ENCODE results near the gene EYS.

The EYS gene

DNA sequence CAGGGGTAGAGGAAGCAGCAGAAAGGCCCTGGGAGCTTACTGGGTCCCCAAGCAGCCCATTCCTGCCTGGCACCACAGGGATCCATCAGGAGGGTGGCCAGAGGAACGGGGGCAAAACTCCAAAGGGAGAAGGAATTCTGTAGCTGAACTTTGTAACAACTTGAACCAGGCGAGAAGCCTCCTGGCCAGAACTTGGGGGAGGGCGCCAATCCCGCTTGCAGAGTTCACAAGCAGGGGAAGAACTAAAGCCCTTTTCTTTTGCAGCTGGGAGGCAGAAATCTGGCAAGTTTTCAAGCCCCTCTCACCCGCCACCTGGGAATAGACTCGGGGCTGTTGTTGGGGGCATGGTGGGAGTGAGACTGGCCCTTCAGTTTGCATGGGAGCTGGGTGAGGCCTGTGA, 1882.3 kb downstream of the EYS start:
- TF ChIP-seq, protein P1, sequence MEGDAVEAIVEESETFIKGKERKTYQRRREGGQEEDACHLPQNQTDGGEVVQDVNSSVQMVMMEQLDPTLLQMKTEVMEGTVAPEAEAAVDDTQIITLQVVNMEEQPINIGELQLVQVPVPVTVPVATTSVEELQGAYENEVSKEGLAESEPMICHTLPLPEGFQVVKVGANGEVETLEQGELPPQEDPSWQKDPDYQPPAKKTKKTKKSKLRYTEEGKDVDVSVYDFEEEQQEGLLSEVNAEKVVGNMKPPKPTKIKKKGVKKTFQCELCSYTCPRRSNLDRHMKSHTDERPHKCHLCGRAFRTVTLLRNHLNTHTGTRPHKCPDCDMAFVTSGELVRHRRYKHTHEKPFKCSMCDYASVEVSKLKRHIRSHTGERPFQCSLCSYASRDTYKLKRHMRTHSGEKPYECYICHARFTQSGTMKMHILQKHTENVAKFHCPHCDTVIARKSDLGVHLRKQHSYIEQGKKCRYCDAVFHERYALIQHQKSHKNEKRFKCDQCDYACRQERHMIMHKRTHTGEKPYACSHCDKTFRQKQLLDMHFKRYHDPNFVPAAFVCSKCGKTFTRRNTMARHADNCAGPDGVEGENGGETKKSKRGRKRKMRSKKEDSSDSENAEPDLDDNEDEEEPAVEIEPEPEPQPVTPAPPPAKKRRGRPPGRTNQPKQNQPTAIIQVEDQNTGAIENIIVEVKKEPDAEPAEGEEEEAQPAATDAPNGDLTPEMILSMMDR (conservative IDR thresholded peaks at IDR 0.05; ENCODE audit: control insufficient read depth, insufficient read depth, low read depth, low read length), result no peak
- no peak overlapping the region for H3K4me3 ChIP-seq (ENCODE audit: control insufficient read depth, low read depth, low read length)
- no peak for DNase-seq (ENCODE audit: low read depth)

DNA sequence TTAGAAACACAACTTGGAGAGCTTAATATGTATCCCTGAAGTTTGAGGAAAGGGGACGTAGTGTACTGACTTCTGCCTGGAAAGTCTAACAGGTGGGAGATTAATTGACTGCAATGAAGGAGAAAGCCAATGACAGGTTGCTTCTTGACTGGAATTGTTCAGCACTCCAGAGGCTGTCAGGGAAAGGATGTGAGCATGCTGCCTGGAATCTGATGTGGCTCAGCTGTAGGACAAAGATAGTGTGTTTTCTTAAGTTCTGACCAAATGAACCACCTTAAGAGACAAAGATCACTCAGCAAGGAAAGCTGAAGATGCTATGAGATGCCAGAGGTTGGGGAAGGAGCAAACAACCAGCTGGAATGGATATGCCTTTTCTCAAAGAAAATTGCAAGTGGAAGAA, 1885.6 kb downstream of the EYS start:
- no peak for DNase-seq (ENCODE audit: low read depth)
- TF ChIP-seq, protein P1 (conservative IDR thresholded peaks at IDR 0.05; ENCODE audit: control insufficient read depth, insufficient read depth, low read depth, low read length), result no peak
- H3K4me3 ChIP-seq (ENCODE audit: control insufficient read depth, low read depth, low read length), result no peak overlapping the region

DNA sequence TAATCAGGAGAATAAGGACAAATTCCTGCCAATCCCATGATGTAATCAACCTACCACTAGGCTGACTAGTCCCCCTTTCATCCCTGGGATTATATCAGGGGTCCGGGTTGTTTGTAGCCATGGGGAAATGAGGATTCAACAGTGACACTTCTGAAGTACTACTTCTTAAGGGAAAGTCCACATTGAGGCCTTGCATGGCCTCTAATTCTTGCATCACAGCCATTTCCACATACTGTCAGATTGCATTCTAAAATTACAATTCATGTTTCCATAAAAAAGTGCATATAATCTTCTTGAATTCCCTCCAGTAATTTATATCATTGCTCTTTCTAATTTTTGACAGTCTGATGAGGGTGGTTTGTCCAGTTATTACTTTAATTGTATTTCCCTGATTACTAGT, 1887.2 kb downstream of the EYS start:
- TF ChIP-seq, protein P1 (conservative IDR thresholded peaks at IDR 0.05; ENCODE audit: control insufficient read depth, insufficient read depth, low read depth, low read length), result no peak
- no peak for DNase-seq (ENCODE audit: low read depth)
- H3K4me3 ChIP-seq (ENCODE audit: control insufficient read depth, low read depth, low read length), result no peak overlapping the region

DNA sequence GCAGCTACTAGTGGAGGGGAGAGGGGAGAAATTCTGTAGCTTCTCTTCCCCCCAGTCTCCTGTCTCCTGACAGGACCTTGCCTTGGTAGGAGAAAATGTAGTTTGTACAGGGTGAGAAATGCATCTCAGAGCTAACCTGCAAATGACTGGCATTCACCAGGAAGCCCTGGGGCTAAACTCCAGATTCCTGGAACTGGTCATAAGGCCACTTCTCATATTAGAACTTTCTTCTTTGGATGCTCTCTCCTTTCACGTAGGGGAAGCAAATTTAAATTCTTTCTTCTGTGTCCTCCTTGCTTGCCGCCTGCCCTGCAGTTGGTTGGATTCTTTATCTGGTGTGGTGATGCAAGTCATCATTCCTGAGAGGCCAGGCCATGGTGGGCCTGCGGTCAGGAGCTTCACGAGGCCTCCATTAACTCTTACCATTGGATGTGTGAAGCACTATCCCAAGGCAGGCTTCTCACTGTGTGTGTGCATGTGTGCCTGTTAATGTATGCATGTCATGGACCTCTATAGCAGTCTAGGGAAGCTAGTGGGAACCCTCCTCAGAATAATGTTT, 1889.5 kb downstream of the EYS start:
- no peak for DNase-seq (ENCODE audit: low read depth)
- TF ChIP-seq, protein P1 (conservative IDR thresholded peaks at IDR 0.05; ENCODE audit: control insufficient read depth, insufficient read depth, low read depth, low read length), result no peak
- H3K4me3 ChIP-seq (ENCODE audit: control insufficient read depth, low read depth, low read length), result no peak overlapping the region

DNA sequence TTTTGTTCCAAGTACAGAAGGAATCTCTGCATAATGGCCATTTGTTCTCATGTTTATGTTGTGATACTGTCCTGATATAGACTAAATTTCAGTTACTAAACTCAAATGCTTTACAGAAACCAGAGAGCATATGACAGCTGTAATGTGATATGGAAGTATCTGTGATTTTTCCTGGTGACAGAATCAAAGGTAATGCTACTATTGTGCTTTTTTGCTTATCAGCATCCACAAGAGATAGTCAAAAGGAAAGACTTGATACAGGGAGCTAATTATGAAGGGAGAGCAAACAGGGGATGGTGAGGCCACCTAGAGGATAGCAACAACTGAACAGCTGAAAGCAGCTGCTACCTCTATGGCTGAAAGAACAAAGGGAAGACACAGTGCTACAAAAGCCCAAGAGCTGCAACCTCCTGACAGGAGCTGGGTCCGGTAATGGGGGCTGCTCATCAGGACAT, 1890.0 kb downstream of the EYS start:
- peak; percentile 35 for DNase-seq (ENCODE audit: low read depth)
- no peak overlapping the region for H3K4me3 ChIP-seq (ENCODE audit: control insufficient read depth, low read depth, low read length)
- TF ChIP-seq, protein P1 (conservative IDR thresholded peaks at IDR 0.05; ENCODE audit: control insufficient read depth, insufficient read depth, low read depth, low read length), result peak; percentile 37

DNA sequence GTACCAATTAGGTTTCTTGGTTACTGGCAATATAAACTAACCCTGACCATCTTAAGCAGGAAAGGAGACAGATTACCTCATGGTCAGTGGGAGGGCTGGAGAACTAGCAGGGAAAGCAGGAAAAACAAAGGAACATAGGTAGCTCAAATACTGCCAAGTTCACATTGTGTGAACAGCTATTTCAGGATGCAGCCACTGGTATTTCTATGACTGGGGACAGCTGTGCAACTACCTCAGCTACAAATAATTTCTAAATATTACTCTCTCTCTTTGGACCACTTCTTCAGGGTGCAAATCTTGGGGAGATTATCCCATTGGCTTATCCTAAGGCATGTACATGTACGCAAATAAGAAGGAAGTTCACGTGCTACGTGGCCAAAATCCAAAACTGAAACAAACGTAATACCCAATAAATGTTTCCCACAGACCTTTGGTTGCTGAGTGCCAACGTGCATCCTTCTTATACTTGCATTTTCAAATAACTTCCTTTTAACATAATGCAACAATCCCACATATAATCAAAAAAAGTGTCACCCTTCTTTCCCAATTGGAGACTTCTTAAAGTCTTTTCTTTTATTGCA, 1890.5 kb downstream of the EYS start:
- TF ChIP-seq, protein P1 (conservative IDR thresholded peaks at IDR 0.05; ENCODE audit: control insufficient read depth, insufficient read depth, low read depth, low read length), result no peak
- DNase-seq (ENCODE audit: low read depth), result no peak
- H3K4me3 ChIP-seq (ENCODE audit: control insufficient read depth, low read depth, low read length), result no peak overlapping the region

All from fibroblast of mammary gland (primary cell).